NCI-H1092 treated with DMSO at 0.1 percent for 48 hours (cell line): ENCODE results near the gene TMEM63C.

Experiments used
- DNase-seq: peaks from one replicate; lab custom pipeline; 2025; lab: John Stamatoyannopoulos, UW

TMEM63C gene

DNA sequence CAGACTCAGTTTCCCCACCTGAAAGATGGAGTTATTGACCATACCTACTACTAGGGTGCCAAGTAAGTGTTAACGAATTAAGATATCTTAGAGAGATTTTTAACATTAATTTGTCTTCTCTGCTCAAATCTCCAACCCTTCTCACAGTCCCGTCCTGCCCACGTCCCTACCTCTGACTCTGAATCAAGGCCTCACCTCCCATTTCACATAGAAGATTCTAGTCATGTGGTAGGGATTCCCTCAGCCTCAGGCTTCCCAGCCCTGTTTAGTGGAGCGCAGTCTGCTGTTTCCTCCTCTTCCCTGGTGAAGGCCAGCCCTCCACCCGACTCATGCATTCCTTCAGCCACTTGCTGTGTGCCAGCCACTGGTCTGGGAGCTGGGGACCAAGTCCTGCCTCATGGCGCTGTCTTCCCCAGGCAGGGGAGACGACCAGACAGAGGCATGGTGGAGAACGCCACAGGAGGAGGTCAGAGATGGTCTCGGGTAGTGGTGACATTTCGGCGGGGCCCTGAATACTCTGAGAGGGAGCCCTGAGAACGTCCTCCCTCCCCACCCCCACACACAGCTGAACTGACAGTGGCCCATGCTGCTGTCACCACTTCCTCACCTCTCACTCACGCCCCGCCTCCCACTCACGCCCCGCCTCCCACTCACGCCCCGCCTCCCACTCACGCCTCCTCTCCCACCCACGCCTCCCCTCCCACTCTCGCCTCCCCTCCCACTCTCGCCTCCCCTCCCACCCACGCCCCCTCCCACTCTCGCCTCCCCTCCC is 38.8 kb downstream of the TMEM63C start:
- DNase-seq: no peak

DNA sequence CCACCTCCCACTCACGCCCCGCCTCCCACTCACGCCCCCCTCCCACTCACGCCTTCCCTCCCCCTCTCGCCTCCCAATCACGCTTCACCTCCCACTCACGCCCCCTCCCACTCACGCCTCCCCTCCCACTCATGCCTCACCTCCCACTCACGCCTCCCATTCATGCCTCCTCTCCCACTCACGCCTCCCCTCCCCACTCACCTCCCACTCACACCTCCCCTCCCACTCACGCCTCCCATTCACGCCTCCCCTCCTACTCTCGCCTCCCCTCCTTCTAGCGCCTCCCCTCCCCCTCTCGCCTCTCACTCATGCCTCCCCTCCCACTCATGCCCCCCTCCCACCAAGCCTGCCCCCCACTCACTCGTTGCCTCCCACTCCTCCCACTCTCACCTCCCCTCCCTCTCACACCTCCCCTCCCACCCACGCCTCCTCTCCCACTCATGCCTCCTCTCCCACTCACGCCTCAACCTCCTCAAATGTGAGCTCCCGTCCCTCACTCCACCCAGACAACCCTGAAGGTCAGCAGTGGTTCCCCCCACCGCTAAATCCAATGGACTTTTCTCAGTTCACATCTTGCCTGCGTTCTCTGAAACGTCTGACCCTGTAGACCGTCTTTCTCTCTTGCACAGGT is 39.8 kb downstream of the TMEM63C start:
- no peak for DNase-seq

DNA sequence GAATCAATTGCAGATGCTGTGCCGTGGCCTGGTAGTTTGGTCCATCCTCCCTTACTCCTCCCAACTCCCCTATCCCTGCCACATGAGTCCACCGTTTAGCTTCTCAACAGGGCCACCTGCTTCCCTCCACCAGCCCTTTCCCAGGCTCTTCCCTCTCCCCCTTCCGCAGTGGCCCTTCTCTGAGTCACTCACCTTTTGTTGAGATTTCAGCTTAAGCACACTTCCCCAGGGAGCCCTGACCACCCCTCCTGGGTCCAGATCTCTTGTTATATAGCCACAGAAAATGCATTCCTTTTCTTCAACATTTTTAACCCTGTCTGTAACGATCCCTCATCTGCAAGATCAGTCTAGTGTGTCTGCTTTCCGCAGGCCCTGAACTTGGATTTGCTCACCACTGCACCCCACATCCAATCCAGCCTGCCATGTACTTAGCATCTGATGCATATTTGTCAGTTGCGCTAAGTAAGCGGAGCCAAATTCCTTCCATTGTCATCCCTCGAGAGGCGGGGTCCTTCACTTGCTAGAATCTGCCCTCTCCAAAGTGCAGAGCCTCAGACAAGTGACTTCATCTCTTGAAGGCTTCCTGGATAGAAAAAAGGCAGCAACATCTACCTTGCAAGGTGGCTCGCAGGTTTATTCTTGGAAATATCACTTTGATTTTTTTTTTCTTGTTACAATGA is 41.1 kb downstream of the TMEM63C start:
- DNase-seq: no peak

DNA sequence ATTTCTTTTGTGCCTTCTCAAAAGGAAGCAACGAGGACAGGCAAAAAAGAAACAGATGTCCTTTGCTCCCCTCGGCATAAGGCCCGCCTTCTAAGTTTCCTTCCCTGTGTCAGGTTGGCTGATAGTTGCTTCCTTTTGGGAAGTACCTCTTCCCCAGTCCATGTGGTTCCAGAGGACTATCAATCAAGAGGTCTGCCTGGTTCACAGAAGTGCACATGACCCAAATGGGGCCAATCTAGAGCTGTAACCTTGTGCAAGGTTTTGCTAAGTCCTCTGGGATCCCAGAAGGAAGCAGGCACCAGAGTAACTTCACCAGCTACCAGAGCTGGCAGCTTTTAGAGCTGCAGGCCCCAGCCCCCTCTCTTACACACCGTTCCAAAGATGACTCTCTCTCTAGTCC is 42.6 kb downstream of the TMEM63C start:
- DNase-seq: no peak

- DNase-seq: no peak
Observed at GRCh38 chr14:77225254-77225653, 43.7 kb downstream of the TMEM63C start.

GRCh38 chr14:77225892-77226557 is 44.4 kb downstream of the TMEM63C start:
- DNase-seq: no peak

- no peak for DNase-seq
Observed at GRCh38 chr14:77228056-77228455, 46.5 kb downstream of the TMEM63C start.

- DNase-seq: no peak
Observed at GRCh38 chr14:77230914-77231313, 49.3 kb downstream of the TMEM63C start.

- DNase-seq: no peak
Observed at GRCh38 chr14:77231721-77232120, 50.1 kb downstream of the TMEM63C start.

GRCh38 chr14:77236814-77237213 is 55.2 kb downstream of the TMEM63C start:
- DNase-seq: no peak

DNA sequence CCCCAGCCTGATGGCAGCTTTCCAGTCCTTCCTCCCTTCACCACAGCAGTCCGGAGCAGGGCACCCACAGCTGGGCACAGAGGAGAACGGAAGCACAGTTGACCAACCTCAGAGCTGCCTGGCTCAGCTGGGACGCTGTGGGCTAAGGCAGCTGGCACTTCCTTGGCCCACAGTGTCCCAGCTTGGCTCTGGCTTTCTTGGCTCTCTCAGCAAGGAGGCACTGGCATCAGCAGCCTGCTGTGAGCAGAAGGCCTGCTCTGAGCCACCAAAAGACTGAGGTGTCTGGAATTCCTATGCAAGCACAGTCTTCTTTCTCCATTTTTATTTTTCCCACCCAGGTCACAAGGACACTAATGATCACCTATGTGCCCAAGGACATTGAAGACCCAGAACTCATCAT is 56.8 kb downstream of the TMEM63C start:
- DNase-seq: no peak

- DNase-seq: no peak
Observed at GRCh38 chr14:77238996-77239395, 57.4 kb downstream of the TMEM63C start.

DNA sequence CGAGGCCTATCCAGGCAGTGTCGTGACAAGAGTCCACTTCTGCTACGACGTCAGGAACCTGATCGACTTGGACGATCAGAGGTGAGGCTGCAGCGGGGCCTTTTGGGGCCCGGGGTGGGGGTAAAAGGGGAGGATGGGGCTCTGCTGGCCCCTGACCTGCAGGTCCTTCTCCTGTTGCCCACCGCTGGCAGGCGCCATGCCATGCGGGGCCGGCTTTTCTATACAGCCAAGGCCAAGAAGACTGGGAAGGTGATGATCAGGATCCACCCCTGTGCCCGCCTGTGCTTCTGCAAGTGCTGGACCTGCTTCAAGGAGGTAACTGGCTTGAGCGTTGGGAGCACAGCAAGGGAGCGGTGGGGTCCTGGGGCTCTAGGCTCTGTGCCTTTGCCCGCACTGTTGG is 57.8 kb downstream of the TMEM63C start:
- DNase-seq: no peak

GRCh38 chr14:77240336-77240915 is 58.8 kb downstream of the TMEM63C start:
- DNase-seq: no peak

DNA sequence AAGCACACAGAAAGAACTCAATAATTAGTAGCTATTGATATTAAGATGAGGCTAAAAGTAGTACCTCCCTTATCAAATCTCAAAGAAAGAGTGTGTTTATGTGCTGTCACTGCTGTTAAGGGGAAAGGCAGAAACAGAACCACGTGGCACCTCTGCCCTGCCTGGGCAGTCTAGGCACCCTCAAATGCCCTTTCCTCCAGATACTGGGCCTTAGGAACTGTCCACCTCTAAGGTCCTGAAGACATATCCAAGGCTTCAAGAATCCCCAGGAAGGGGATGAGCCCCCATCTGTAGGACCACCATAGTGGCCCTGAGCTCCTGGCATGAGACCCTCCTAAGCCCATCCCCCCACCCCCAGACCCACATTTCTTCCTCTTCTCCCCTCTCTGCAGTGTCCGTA is 60.4 kb downstream of the TMEM63C start:
- no peak for DNase-seq

DNA sequence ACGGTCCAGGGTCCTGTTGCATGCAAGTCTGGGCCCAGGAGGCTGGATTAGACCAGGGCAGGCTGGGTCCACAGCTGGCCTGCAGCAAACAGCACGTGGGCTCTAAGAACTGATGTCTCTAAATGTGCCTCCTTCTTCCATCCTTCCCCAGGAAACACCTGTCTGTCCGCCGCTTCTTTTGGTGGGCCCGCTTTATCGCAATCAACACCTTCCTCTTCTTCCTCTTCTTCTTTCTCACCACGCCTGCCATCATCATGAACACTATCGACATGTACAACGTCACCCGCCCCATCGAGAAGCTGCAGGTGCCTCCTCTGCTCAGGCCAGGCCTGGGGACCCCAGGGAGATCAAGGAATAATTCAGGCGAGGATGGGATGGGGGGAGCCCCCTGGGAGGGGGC is 61.2 kb downstream of the TMEM63C start:
- DNase-seq: no peak

- no peak for DNase-seq
Observed at GRCh38 chr14:77243853-77244252, 62.3 kb downstream of the TMEM63C start.

DNA sequence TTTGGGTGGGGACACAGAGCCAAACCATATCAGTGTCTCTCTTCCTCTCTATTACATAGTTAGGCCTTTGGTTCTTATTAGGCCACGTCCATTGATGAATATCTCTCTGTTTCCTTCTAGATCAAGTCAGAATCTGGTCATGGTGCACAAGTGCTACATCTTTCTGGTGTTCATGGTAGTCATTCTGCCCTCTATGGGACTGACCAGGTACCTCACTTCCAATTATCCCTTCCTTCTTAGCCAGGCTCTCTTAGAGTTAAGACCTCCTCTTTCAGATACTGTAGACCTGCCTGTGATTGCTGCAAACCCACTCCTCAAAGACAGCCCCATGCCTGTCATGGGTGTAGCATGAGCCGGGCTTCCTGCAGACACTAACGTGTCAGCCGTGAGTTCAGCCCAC is 64.2 kb downstream of the TMEM63C start:
- no peak for DNase-seq

DNA sequence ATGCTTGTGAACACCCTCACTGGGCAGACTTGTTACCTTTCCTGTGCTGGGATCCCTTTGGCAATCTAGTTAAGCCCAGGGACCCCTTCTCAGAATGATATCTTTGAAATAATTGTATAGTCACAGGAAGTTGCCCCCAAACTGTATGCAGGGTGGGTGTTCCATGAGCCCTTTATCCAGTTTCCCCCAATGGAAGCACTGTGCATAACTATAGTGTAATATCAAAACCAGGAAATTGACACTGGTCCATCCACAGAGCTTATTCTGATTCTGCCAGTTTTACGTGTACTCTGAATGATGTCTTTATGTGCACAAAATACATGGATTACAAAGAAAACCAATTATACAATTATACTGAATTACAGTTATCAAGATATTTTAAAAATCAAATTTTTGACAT is 65.2 kb downstream of the TMEM63C start:
- DNase-seq: no peak

DNA sequence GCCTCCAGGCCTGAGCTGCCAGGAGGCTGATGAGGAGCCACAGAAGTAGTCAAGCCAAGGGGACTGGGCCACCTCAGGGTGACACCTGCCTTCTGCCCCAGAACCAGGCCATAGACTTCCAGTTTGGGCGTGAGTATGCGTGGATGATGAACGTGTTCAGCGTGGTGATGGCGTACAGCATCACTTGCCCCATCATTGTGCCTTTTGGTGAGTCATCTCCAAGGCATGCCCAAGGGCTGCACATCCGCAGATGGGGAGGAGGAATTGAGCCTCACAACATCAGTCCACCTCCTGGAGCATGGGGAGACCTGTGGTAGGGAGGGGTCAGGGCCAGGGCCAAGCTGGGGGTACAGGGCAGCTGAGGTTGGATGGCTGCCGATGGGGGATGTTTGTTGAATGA is 67.1 kb downstream of the TMEM63C start:
- no peak for DNase-seq

DNA sequence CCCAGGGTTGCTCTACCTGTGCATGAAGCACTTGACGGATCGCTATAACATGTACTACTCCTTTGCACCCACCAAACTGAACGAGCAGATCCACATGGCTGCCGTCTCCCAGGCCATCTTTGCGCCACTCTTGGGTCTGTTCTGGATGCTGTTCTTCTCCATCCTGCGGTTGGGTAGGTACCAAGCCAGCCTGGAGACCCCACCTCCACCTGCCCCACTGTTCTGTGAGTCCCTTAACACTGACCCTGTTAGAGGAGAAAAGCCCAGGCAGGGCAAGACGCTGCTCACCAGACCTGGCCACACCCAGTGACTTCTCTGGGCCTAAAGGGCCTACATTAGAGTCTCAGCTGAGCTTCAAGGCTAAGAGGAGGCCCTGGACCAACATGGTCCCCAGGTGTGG is 67.7 kb downstream of the TMEM63C start:
- DNase-seq: no peak

DNA sequence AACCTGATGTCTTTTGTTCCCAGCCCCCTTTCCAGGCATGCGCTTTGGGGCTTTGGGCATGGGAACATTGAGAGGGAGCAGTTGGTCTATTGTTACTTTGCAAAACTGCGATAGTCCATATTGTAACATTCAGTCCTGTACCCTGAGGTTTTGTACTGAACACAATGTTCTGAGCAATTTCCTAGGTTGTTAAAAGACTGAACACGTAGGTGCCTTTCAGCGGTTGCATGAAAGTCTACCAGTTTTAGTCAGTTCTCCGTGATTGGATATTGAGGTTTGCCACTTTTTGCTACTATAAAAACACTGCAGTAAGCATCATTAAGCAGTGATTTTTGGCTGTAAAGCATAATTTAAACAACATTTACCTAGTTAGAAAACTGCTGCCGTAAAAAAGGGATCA is 69.3 kb downstream of the TMEM63C start:
- no peak for DNase-seq
